Activated CD8-positive, alpha-beta memory T cell treated with anti-CD3 and anti-CD28 coated beads for 1 hour (primary cell): Measurements from ENCODE around the gene MEF2D.

ENCODE experiments used
- DNase-seq, 2 donors: peaks; one replicate each; pipeline ENCODE4 v3.0.0-alpha.2; 2020; ENCODE audit warnings: low read depth in 1 of 2; ENCODE audit errors: extremely low read depth in 1 of 2

Gene MEF2D

DNA sequence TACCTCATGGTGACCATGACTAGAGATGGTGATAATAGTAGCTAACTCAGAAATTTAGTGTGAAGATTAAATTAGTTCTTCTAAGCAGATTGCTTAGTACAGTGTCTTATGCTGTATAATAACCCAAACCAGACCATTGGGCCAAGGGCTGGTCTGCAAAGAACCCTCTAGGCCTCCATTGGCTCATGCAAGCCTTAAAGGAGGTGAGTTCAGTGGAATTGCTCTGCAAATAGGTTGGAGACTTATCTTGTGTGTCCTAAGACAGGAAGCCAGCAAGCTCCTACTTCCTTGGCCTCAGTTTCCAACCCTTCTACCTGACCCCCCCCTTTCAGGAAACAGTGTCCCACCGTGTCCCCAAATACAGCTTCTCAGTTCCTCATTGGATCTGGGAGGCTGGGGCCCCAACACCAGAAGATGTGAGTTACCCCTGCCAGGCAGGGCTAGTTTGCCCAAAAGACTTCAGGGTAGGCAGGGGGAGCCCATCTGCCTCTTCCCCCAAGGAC lies 1.9 kb upstream of the MEF2D start:
- no peak for DNase-seq

DNA sequence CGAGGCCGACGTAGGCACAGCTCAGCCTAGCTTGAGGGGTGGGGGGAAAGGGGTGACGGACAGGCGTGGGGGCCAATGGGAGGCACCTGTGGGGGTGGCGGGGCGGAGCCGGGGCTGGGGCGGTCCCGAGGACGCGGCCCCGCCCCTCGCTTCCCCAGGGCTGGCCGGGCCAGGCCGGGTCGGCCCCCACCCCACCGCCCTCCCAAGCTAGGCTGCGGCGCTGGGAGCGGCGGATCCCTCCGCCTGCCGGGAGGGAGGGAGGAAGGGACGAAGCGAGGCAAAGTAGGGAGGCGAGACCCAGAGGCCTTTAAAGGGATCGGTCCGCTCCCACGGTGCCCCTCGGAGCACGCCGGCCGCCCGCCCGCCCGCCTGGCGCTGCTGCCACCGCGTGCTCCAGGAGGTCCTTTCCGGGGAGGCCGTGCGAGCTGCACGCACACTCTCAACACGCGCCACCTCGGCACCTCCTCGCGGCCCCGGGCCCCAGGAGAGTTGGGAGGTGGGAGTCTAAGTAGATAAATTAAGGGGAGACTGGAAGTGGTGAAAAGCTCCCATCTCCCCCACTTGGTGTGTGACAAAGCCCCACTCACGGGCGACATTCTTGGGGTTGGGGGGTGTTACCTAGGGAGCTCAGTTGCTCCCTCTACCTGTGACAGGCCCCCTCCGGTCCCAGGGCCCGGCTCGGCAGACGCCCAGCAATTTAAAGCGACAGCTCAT lies 375 bp upstream of the MEF2D start:
- DNase-seq = peak; percentile 85 to 93

DNA sequence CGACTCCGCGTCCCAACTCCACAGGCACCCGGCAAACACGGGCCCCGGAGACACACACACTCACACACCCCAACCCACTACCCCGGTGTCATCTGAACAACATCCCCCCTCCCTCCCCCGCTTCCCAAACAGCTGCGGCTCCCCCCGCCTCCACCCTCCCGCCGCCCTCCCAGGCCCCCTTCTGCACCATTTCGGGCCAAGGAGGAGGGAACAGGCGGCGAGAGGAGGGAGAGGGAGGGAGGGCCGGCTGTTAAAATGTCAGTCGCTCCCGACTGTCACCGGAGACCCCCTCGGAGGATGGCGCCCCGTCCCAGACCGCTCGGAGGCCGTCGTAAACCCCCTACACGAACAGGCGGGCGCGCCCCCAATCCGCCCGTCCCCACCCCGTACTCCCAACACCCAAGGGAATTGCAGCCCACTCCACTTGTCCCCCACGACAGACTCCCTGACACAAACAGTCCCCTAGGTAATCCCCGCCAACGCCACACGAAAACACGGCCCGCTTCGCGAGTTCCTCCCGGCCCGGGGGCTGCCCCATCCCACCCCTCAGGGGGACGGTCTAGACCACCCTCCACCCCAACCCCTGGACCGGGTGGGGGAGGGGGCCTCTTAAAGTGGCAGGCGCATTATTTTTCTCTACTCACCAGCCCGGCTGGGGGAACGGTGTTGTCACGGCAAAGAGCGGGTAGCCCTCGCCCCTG lies 583 bp downstream of the MEF2D start:
- DNase-seq = no peak

DNA sequence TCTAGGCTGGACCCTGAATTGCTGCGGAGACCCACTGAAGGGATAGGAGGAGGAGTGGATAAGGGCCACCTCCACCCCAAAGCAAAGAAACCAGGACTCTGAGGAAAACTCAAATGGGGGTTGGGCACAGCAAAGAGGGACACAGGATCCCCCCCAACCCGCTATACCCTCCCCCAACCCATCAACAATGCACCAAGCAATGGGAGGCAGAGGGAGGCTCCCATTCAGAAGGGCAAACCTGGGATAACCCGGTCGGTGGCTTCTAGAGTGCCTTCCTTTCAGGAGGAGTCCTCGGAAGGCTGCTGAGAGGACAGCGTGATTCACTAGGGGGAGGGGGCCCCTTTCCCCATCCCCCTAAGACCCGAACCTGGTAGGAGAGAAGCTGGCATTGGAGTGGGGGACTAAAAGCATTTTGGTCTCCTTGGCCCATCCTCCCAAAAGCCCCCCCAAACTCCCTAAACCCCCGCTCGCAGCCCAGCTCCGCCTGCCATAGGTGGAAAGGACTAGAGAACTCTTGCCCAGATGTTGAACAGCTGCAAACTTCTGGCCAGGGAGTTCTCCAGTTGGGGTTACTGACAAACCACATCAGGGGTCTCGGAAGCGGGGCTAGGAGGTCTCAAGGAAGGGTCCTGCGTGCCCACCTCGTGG lies 1.3 kb downstream of the MEF2D start:
- DNase-seq = no peak

DNA sequence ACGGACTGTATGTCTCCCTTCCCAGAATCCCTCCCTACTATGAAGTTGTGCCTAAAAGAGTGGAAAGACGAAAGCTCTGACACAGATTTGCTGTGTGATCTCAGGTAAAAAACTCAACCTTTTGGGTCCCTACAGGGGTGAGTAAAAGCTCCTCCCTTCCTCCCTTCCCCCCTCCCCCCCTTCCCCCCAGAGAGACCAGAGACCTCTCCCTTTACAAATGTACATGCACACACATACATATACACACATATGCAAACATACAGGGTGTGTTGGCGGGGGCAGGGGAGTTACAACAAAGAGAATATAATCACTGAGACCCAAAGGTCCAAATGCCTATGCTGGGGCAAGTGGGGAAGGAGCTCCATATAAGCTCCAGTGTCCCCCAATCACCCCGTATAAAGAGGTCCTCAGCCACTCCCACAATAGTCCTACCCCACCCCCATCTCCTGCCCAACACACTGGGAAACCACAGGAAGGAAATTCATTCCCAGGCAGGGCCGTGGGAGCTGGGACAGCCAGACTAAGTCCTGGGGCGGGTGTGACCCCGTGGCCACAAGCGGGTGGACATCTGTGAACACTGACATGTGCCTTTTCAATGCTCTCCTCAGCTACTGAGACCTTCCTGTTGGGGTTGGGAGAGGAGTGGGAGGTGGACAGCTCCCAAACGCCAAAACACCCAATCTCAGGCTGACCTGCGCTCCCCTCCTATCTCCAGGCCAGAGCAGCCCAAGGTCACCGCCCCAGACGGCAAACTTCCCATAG lies 2.0 kb downstream of the MEF2D start:
- no peak for DNase-seq

DNA sequence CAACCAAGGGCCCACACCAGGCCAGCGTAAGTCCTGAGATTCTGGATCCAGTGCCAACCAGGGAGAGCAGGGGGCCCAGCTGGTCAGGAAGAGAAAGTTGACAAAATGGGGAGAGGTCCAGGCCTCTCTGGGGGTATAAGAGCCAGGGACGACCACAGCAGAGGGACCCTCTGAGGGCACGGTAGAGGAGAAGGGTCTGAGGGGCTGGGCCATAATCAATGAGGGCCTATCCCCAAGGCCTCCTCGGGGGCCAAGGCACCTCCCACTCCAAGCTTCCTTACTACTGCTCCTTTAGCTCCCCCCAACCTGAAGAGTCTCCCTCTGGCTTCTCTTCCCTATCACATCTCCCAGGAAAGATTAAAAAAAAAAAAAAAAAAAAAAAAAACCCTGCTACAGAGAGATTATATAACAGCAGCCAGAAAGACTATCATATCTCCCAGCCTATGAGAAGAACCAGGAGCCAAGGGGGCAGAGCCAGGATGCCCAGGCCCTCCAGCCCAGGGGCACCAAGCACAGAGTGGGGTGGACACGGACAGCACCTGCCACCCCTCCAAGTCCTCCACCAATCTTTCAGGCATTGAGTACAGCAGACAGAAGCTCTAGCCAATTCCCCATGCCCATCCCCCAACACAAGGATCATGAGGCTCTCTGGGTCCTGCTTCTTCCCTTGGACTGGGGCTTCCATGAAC lies 2.7 kb downstream of the MEF2D start:
- DNase-seq = no peak

DNA sequence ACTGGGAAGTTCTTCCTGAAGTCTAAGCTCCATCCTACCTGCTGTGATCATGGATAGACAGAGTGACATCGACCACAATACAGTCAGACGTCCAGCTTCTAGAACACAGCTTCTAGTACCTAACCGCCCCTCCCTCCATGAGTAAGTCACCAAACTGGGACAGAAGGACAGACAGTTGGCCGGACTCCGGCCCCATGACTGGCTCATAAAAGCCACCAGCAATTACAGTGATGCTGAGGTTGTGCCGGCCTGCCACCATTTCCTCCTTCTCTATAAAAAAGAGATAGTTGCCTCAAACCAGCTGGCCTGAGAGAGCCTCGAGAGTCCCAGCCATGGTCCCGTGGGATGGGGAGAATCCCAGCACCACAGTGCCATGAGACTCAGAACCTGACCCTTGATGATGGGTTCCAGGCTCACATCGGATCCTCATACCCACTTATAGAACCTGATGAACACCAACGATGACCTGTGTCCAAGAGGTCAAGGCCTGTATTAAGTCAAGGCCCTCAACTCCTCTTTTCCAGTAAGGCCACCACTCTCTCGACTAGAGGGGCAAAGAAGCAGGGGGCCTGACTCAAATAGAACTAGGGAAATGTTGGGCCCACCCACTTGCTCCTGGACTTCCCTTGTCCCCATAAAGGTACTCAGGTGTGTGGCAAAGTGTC lies 3.4 kb downstream of the MEF2D start:
- no peak for DNase-seq

DNA sequence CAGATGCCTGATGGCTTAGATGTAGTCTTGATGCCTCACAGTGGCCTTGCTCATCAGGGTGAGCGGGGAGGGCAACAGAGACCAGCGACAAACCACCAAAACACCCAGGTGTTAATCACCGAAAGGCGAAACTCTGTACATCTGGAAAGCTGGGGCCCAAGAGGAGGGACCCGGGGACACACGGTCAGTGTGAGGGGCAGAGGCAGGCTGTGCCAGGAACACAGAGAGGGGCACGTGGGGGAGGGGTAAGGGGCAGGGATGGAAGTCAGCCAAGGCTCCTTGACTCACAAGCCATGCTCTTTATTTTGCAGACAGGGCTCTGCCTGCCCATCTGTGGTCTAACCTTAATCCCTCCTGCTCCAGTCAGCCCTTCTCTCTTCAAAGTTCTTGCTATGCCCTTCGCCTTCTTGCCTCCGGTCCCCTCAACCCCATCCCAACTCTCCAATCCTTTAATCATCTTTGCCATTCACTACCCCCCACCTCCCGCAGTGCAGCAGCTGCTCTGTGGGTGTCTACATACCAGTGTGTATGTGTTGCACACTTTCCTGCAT lies 4.3 kb downstream of the MEF2D start:
- DNase-seq = no peak

DNA sequence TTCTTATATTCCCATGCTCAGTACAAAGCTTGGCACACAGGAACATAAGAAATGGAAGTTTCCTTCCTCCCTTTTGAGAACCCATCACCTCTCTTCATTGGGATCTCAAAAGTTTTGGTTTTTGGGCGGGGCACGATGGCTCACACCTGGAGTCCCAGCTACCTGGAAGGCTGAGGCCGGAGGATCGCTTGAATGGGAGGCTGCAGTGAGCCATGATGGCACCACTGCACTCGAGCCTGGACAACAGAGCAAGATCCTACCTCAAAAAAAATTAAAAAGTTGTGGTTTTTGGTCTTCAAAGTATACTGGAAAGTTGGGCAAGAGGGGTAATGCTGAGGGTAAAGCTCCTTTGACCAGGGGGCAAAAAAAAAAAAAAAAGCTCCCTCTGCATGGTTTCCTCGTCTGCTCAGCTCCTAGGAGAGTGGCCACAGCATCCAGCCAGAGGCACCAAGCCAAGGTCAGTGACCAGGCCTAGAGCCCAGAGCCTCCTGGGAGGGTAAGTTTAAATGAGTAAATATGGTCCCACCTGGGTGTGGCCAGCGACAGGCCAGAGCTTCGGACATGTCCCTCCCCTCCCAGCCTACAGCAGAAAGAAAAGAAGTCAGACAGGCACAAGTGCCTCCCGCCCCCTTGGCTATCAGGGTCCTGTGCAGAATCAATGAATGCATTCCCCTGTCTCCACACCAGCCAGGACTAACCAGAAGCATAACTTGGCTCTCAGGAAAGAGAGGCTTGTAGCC lies 5.0 kb downstream of the MEF2D start:
- no peak for DNase-seq

DNA sequence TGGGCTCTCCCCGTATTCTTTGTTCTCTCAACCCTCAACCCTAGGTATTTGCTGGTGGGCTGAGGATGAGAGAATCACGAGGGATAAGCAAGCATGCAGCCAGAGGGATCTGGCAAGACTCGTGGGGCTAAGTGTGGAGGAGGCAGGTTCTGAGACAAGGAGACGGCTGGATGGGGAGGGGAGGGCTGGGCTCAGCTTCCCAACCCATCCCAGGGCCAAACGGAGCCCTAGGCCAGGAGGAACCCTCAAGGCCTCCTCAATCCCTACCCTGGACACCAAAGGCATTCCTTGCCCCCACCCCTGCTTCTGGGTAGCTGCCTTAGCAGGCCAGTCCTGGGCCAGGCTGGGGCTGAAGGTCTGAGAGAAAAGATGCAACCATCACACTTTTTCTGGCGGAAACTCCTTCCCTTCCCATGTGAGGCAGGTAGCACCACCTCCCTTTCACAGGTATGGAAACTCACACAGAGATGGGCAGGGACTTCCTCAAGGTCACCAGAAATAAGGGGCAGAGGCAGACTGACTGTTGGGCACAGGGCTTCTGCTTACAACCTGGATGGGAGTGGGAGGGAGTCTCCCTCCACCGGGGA lies 6.2 kb downstream of the MEF2D start:
- no peak for DNase-seq

DNA sequence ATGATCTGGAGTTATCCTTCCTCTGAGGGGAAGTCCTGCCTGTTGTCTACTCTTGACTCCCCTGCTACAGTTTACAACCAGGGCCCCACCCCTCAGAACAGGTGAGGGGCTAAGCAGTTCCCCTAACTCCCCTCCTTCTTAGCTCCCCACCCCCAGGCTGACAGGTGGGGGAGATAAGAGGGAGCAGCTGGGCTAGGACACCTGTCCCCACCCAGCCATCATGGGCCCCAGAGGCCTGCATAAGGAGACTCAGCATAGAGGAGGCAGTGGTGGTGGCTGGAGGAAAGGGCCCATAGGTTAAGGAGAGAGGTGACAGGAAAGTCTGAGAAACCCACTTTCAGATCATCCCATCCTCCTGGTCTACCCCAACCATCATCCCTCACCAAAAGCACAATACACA lies 6.8 kb downstream of the MEF2D start:
- DNase-seq = no peak

DNA sequence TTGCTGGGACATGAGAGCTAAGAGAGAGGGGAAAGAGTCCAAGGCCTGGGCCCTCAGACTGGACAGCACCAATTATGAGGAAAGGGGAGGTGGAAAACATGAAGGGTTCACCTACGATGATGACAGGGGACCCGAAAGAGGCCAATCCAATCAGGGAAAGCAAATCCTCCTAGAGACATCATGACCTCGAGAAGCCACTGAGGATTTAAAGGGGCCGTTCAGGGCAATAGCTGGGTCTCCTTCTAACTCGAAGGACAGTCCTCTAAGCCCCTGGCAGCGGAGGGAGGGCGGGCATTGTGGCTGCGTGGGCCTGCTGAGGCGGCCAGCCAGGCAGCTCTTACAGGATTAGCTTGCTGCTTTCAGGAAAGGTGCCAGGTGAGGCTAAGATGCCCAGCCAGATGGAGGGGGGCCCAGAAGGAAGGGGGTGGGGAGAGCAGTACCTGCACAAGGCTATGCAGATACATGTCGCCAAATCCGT lies 7.4 kb downstream of the MEF2D start:
- DNase-seq = no peak

DNA sequence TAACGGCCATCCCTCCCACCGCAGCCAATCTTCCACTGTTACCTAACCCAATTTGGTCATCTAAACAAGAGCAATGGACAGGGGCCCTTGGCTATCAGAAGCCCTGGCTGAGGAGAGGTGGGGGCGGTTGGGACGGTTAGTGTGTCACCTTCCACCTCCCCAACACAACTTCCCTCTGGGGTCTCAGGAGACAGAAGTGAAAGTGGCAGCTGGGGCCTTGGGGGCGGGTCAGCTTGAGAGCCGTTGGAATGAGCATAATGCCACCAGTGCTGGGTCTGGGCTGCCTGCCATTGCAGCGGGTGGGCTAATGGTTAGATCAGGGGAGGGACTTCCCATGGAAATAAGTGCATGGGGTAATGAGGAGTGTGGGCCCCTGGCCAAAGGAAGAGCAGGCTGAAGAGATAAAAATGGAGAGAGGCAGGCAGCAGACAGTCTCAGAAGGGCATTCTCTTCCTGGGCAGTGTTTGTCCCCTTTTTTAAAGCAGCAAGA lies 7.9 kb downstream of the MEF2D start:
- no peak for DNase-seq

DNA sequence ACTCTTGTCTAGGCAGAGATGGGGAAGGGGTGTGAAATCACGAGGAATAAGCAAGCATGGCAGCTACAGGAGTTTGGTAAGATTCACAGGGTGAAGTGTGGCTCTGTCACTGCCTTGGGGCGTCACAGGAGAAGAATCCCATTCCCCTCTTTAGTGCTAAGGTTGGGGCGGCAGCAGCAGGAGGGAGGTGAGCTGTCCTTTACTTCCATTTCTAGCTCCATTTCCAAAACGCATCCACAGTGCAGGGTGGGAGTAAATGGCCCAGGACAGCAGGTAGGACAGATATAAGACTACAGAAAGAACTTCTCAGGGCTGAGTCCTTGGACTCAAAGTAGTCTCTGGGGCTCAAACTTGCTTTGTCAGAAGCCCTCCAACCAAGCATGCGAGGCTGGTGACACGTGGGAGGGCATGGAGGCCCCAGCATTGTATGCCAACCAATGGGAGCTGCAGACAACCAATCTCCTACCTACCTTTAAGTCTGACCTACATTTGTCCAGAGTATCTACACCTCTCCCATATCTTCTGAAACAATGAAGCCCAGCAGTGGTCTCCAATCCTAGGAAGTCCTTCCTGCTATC lies 8.5 kb downstream of the MEF2D start:
- DNase-seq = no peak

DNA sequence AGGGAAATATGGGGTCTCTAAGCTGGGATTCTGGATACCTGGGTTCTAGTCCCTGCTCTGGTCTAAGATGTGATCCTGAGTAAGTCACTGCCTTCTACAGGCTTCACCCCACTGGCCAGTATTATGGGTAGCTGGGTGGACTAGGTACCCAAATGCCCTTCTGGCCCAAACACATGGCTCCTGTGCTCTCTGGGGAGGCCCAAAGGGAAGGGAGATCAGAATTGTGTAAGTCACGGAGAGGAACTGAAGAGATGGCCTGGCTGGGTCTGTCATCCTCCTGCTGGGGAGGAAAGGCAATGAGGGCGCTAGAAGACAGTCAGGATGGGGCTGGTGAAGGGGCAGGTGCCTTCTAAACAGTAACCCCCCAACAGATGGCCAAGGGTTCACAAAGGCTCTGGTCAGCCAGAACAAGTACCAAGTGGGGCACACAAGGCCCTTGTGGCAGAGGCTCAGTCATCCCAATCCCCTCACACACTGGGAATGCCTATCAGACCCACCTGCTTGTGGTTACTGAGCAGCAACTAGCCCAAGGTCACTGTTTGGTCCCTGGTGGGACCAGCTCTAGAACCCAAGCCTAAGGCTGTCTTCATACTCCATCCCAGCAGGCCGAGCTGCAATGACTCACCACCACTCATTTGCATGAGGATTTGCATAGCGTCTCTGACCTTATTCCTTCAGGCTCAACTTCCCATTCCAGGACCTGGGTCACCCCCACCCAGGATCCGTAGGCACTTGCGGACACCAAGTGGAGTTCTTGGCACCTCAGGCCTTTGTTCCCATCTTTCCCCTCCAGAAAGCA lies 9.2 kb downstream of the MEF2D start:
- DNase-seq = no peak

DNA sequence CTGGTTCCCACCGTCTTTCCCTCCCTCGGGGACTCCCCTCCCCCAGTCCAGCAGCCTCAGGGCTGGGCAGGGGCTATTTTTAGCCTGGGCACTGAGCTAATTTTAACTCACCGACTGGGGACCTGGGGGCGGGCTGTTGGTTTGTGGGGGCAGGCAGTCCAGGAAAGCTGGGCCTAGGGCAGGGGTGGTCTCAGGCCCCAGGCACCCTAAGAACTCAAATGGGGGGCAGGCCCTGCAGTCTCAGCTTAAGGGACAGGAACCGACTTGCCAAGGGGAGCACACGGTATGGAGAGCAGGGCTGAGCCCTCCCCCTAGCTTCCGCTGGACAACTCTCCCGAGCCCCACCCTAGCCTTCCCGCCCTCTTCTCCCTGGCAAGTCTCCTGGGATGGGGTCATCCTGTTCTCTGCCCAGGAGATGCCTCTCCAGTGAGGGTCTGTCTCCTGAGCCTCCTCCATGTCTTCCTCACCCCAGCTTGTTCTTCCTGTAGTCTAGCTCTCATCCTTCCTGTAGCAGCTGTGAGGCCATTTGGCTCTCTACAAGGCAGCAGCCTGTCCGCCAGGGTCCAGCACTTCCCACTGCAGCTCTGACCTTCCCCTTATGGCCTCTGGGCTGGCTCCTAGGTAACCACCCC lies 10.1 kb downstream of the MEF2D start:
- no peak for DNase-seq

DNA sequence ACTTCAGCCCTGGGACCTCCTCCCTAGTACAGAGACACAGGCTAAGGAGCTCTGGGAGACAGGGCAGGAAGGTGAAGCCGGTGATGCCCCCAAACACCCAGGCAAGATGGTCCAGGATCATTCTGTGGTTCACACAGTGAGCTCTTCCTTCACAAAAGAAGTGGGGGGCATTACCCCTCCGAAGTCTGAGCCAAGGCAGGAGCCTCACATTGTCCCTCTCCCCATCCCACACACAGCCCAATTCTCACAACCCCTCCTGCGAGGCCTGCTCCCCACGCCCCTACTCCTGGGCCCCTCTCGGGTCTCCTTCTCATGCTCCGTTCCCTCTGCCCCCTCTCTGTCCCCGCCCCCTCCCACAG lies 10.7 kb downstream of the MEF2D start:
- DNase-seq = no peak
